Keratinocyte (primary cell): ENCODE measurements around the gene PLAGL1. TPM values are rescaled to one million over a fixed set of nuclear protein-coding genes. Genes with fewer than 3 reads are reported as not detected.

Source experiments
- DNase-seq: peaks from one replicate; pipeline ENCODE4 v3.0.0-alpha.2; 2011; ENCODE audit warnings: low read depth, missing footprints, low spot score
- FAIRE-seq: peaks from 2 replicates; lab custom pipeline; 2011; peaks lifted over from hg19 to GRCh38; lab: Jason Lieb, UNC
- H2AFZ ChIP-seq: 2 replicates; pipeline ENCODE4 v1.6.0; 2012; ENCODE audit warnings: low read length, control low read depth, inconsistent platforms; ENCODE audit not compliant: control insufficient read depth
- H3K27ac ChIP-seq: 2 replicates; pipeline ENCODE4 v1.5.1; 2011; ENCODE audit warnings: low read length; ENCODE audit not compliant: control insufficient read depth, insufficient read depth
- H3K27me3 ChIP-seq: 3 replicates; pipeline ENCODE4 v1.6.0; 2011; ENCODE audit warnings: low read length; ENCODE audit not compliant: control insufficient read depth, insufficient read depth; ENCODE audit errors: extremely low read depth
- H3K36me3 ChIP-seq, 2 experiments: 2 replicates in 1 of 2; 3 replicates in 1 of 2; pipeline ENCODE4 v1.5.1; 2011; ENCODE audit warnings: low read length in 2 of 2, mild to moderate bottlenecking in 1 of 2; ENCODE audit not compliant: control insufficient read depth in 2 of 2, insufficient read depth in 2 of 2; ENCODE audit errors: extremely low read depth in 1 of 2
- H3K4me1 ChIP-seq: 3 replicates; pipeline ENCODE4 v1.5.1; 2011; ENCODE audit warnings: low read length; ENCODE audit not compliant: control insufficient read depth, insufficient read depth; ENCODE audit errors: extremely low read depth
- H3K4me2 ChIP-seq: 3 replicates; pipeline ENCODE4 v1.6.0; 2011; ENCODE audit warnings: low read depth, low read length; ENCODE audit not compliant: control insufficient read depth, insufficient read depth; ENCODE audit errors: extremely low read depth
- H3K4me3 ChIP-seq, 3 experiments: fragments of 200-600 bp in 1 of 3; sonication (generic) in 1 of 3; 2 replicates in 2 of 3; 3 replicates in 1 of 3; pipeline ENCODE4 v1.5.1; 2011 to 2016; ENCODE audit warnings: low read length in 3 of 3, mild to moderate bottlenecking in 3 of 3, control low read depth in 2 of 3, inconsistent platforms in 1 of 3, low read depth in 1 of 3, mixed read lengths in 1 of 3, mixed run types in 1 of 3, moderate library complexity in 1 of 3; ENCODE audit not compliant: control insufficient read depth in 2 of 3, insufficient read depth in 2 of 3; ENCODE audit errors: extremely low read depth in 1 of 3
- H3K79me2 ChIP-seq: 2 replicates; pipeline ENCODE4 v1.6.0; 2012; ENCODE audit warnings: low read length; ENCODE audit not compliant: control insufficient read depth, insufficient read depth
- H3K9ac ChIP-seq: 3 replicates; pipeline ENCODE4 v1.6.0; 2011; ENCODE audit warnings: low read length; ENCODE audit not compliant: control insufficient read depth, insufficient read depth; ENCODE audit errors: extremely low read depth
- H3K9me1 ChIP-seq: 3 replicates; pipeline ENCODE4 v1.6.0; 2011; ENCODE audit warnings: low read length; ENCODE audit not compliant: control insufficient read depth, insufficient read depth; ENCODE audit errors: extremely low read depth
- H3K9me3 ChIP-seq: 2 replicates; pipeline ENCODE4 v1.5.1; 2012; ENCODE audit warnings: low read depth, low read length; ENCODE audit not compliant: control insufficient read depth
- H4K20me1 ChIP-seq: 3 replicates; pipeline ENCODE4 v1.6.0; 2011; ENCODE audit warnings: low read length; ENCODE audit not compliant: control insufficient read depth, insufficient read depth; ENCODE audit errors: extremely low read depth
- EZH2 ChIP-seq: IDR thresholded peaks from one replicate; pipeline ENCODE4 v1.6.1; 2012; ENCODE audit warnings: inconsistent platforms, mild to moderate bottlenecking, low read length, moderate library complexity
- dilution Hi-C: fragments of 300-500 bp; cut with MboI; formaldehyde crosslinking; loops from one replicate; pipeline ENCODE4 v1.7.0; 2020; ENCODE audit warnings: low sequenced_read_pairs; ENCODE audit not compliant: extremely low pct_ligation_motif_present
- polyA plus RNA-seq, 5 experiments: library from polyadenylated mRNA; depleted of rRNA in 3 of 5; stranded (reverse) in 3 of 5; stranded (forward) in 1 of 5; unstranded in 1 of 5; fragments of >200 nt; gene quantifications; 1 replicate in 1 of 5; 2 replicates in 3 of 5; 3 replicates in 1 of 5; pipeline versions ENCODE4 v1.2.1 to v1.2.3, GENCODE V29; 2011 to 2012; ENCODE audit warnings: missing spikeins in 2 of 5, low read depth in 1 of 5, low replicate concordance in 1 of 5
- TF ChIP-seq, protein P1 (sequence below), 3 experiments: IDR thresholded peaks in 1 of 3; conservative IDR thresholded peaks in 1 of 3; optimal IDR thresholded peaks in 1 of 3; 2 replicates in 2 of 3; 3 replicates in 1 of 3; pipeline versions ENCODE3 to v1.5.1; 2011; ENCODE audit warnings: low read length in 3 of 3, mild to moderate bottlenecking in 3 of 3, moderate library complexity in 2 of 3, control low read depth in 1 of 3, inconsistent platforms in 1 of 3; ENCODE audit not compliant: insufficient read depth in 2 of 3; ENCODE audit errors: extremely low read depth in 1 of 3

The PLAGL1 gene
- polyA plus RNA-seq, 1 donor (not counting 4 experiments of a cell fraction or from before 2014, with no cell fraction given) = 8.9 TPM

DNA sequence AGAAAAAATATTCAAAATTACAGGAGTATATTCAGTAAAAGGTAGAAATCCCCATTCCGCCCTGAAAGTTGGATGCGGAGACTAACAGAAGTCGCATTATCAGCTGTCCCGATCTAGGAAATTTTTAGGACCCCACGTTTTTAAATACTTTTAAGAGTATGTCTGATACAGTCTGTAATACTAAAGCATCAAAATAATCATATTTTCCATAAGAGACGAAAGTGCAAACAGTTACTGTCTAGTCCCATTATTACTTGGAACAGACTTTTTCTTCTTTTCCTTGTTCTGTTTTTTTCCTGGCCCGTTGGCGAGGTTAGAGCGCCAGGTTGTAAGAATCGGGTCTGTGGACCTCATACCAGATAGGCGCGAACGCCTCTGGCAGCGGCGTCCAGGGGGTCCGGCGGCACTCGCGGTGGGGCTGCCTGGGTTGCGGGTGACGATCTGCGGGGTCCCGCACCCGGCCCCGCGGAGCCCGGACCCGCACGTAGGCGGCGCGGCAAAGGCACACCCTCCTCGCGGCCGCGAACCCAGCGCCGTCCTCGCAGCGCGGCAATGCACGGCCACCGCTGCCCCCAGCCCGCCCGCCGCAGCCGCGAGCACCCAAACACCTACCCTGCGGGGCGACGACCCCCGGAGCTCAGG lies 460 bp downstream of the PLAGL1 start:
- TF ChIP-seq, protein P1, sequence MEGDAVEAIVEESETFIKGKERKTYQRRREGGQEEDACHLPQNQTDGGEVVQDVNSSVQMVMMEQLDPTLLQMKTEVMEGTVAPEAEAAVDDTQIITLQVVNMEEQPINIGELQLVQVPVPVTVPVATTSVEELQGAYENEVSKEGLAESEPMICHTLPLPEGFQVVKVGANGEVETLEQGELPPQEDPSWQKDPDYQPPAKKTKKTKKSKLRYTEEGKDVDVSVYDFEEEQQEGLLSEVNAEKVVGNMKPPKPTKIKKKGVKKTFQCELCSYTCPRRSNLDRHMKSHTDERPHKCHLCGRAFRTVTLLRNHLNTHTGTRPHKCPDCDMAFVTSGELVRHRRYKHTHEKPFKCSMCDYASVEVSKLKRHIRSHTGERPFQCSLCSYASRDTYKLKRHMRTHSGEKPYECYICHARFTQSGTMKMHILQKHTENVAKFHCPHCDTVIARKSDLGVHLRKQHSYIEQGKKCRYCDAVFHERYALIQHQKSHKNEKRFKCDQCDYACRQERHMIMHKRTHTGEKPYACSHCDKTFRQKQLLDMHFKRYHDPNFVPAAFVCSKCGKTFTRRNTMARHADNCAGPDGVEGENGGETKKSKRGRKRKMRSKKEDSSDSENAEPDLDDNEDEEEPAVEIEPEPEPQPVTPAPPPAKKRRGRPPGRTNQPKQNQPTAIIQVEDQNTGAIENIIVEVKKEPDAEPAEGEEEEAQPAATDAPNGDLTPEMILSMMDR (optimal IDR thresholded peaks at IDR 0.05 in 1 of 3, IDR thresholded peaks at IDR 0.05 in 1 of 3, conservative IDR thresholded peaks at IDR 0.05 in 1 of 3; ENCODE audit: extremely low read depth in 1 of 3, insufficient read depth in 2 of 3, low read length in 3 of 3) = no peak
- TF ChIP-seq EZH2 = no peak
- no peaks in the 10 kb centered on the region for H4K20me1 ChIP-seq
- FAIRE-seq = no peak
- dilution Hi-C loops = no loop called here
- peak overlapping the region; percentile 69 for H3K4me2 ChIP-seq
- no peaks in the 10 kb centered on the region for H3K9me3 ChIP-seq
- H3K36me3 ChIP-seq = no peaks in the 10 kb centered on the region
- H3K4me3 ChIP-seq = peak overlapping the region; percentile 47 to 72 (median 67)
- H3K4me1 ChIP-seq = no peaks in the 10 kb centered on the region
- no peak for DNase-seq
- H3K79me2 ChIP-seq = no peaks in the 10 kb centered on the region
- H3K9me1 ChIP-seq = no peaks in the 10 kb centered on the region
- peak overlapping the region; percentile 68 for H2AFZ ChIP-seq
- peak overlapping the region; percentile 78 for H3K9ac ChIP-seq
- no peaks in the 10 kb centered on the region for H3K27me3 ChIP-seq
- H3K27ac ChIP-seq = peak overlapping the region; percentile 75

DNA sequence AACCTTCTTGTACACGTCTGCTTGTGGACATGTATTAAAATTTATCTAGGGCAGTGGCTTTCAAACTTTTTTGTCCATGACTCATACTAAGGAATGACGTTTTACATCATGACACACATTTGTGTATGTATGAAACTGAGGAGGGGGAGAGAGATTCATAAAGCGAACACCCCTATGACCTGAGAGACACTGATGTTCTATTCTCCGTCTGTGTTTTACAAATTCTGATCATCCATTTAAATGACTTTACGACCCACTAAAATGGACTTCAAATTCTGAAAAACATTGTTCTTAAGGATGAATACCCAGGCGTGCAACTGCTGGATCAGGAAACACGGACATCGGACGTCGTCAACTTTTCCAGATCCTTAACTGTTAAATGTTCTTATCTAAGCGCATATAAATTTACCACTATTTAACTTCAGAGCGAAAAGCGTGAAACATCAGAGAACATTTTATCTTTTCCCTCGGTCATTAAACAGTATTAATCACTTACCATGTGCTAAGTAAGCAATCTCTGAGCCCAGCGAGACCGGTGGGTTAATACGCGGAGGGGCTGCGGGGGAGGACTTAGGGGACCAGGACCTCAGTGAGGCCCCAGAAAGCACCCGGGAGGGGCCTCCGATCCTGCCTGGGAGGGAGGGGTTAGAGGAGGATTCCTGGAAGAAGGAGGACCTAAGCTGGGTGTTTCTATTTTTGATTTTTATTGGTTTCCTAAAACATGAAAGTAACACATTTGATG lies 1.2 kb downstream of the PLAGL1 start:
- Histone ChIP-seq H3K9me3 (no peaks in the 10 kb centered on the region), H3K27ac (peak overlapping the region; percentile 75), H3K9ac (peak overlapping the region; percentile 78), H3K4me2 (peak overlapping the region; percentile 69), H3K36me3 (no peaks in the 10 kb centered on the region), H4K20me1 (no peaks in the 10 kb centered on the region), H2AFZ (peak overlapping the region; percentile 68), H3K9me1 (no peaks in the 10 kb centered on the region), H3K79me2 (no peaks in the 10 kb centered on the region), H3K27me3 (no peaks in the 10 kb centered on the region), H3K4me1 (no peaks in the 10 kb centered on the region), H3K4me3 (peak overlapping the region; percentile 47 to 72 (median 67))
- TF ChIP-seq, protein P1 (optimal IDR thresholded peaks at IDR 0.05 in 1 of 3, IDR thresholded peaks at IDR 0.05 in 1 of 3, conservative IDR thresholded peaks at IDR 0.05 in 1 of 3; ENCODE audit: extremely low read depth in 1 of 3, insufficient read depth in 2 of 3, low read length in 3 of 3) = no peak
- no peak for TF ChIP-seq EZH2
- DNase-seq (no peak), FAIRE-seq (peak; percentile 67)
- dilution Hi-C loops = no loop called here
